IMR-90 (cell line): ENCODE data around the gene ISCA2. TPM values are rescaled to one million over a fixed set of nuclear protein-coding genes. Genes with fewer than 3 reads are reported as not detected.

Experiments
- ATAC-seq: fragments of 200-7000 bp; cut with Tn5 transposase; 2 replicates; pipeline ENCODE4 v1.9.1; 2020; ENCODE audit warnings: low read depth, mild to moderate bottlenecking, moderate library complexity
- BruUV-seq: library from RNA; stranded (reverse); fragments of 400-500 nt; replicated peaks from 2 replicates; lab custom pipeline; 2021; lab: Mats Ljungman, UMichigan
- CTCF ChIA-PET: fragments of 300-600 bp; formaldehyde crosslinking; extraction: SDS; loops from one replicate; lab custom pipeline; 2021; ENCODE audit warnings: antibody characterized with exemption; lab: Yijun Ruan, JAX
- POLR2A ChIA-PET: fragments of 300-600 bp; sonication (Branson Sonifier 250); formaldehyde crosslinking; loops from one replicate; lab custom pipeline; 2022; ENCODE audit warnings: antibody characterized with exemption; ENCODE audit not compliant: unreplicated experiment; lab: Charles Lee
- DNase-seq: peaks from one replicate; pipeline ENCODE4 v3.0.0; 2013
- H2AFZ ChIP-seq: replicated peaks from 2 replicates; pipeline ENCODE3; 2013; ENCODE audit warnings: low read length, mild to moderate bottlenecking; ENCODE audit not compliant: poor library complexity
- H2AK5ac ChIP-seq: 2 replicates; pipeline ENCODE4 v1.6.1; 2013; ENCODE audit warnings: low read depth, low read length, inconsistent platforms
- H2AK9ac ChIP-seq: replicated peaks from 2 replicates; pipeline ENCODE3; 2013; ENCODE audit warnings: mild to moderate bottlenecking, low read depth, low read length, moderate library complexity; ENCODE audit not compliant: poor library complexity
- H2BK120ac ChIP-seq: 2 replicates; pipeline ENCODE4 v1.6.1; 2013; ENCODE audit warnings: low read depth, low read length, inconsistent platforms
- H2BK15ac ChIP-seq: 3 replicates; pipeline ENCODE4 v1.6.1; 2013; ENCODE audit warnings: low read depth, low read length, inconsistent platforms
- H2BK20ac ChIP-seq: 2 replicates; pipeline ENCODE4 v1.6.1; 2013; ENCODE audit warnings: low read depth, mild to moderate bottlenecking, inconsistent platforms, low read length, moderate library complexity
- H2BK5ac ChIP-seq: 2 replicates; pipeline ENCODE4 v1.6.1; 2013; ENCODE audit warnings: mild to moderate bottlenecking, low read depth, low read length, inconsistent platforms; ENCODE audit not compliant: poor library complexity, severe bottlenecking
- H3K14ac ChIP-seq: replicated peaks from 2 replicates; pipeline ENCODE4 v1.6.1; 2013; ENCODE audit warnings: low read depth, low read length, inconsistent platforms
- H3K18ac ChIP-seq: 2 replicates; pipeline ENCODE4 v1.6.1; 2013; ENCODE audit warnings: low read depth, low read length, control low read depth
- H3K23ac ChIP-seq: 2 replicates; pipeline ENCODE4 v1.6.1; 2013; ENCODE audit warnings: low read depth, low read length, inconsistent platforms
- H3K27ac ChIP-seq: 2 replicates; pipeline ENCODE4 v1.5.1; 2013; ENCODE audit warnings: mild to moderate bottlenecking, control low read depth, low read length; ENCODE audit not compliant: insufficient read depth
- H3K27me3 ChIP-seq: 2 replicates; pipeline ENCODE4 v1.6.1; 2013; ENCODE audit warnings: low read length; ENCODE audit not compliant: control insufficient read depth, insufficient read depth
- H3K36me3 ChIP-seq: 2 replicates; pipeline ENCODE4 v1.6.1; 2013; ENCODE audit warnings: low read length, mixed read lengths; ENCODE audit not compliant: control insufficient read depth, insufficient read depth
- H3K4ac ChIP-seq: 2 replicates; pipeline ENCODE4 v1.6.1; 2013; ENCODE audit warnings: low read depth, low read length, inconsistent platforms
- H3K4me1 ChIP-seq: 2 replicates; pipeline ENCODE4 v1.6.1; 2013; ENCODE audit warnings: low read length, mixed read lengths; ENCODE audit not compliant: control insufficient read depth, insufficient read depth
- H3K4me2 ChIP-seq: 2 replicates; pipeline ENCODE4 v1.6.1; 2013; ENCODE audit warnings: low read depth, mild to moderate bottlenecking, control low read depth, low read length, moderate library complexity
- H3K4me3 ChIP-seq: 2 replicates; pipeline ENCODE4 v1.5.1; 2013; ENCODE audit warnings: low read depth, mild to moderate bottlenecking, control low read depth, low read length, moderate library complexity; ENCODE audit not compliant: insufficient read depth
- H3K56ac ChIP-seq: 2 replicates; pipeline ENCODE4 v1.6.1; 2013; ENCODE audit warnings: low read length, inconsistent platforms; ENCODE audit not compliant: insufficient read depth; ENCODE audit errors: extremely low read depth
- H3K79me1 ChIP-seq, 2 experiments: 2 replicates each; pipeline ENCODE4 v1.6.1; 2013; ENCODE audit warnings: low read length in 2 of 2, inconsistent platforms in 1 of 2, low read depth in 1 of 2
- H3K9ac ChIP-seq: 2 replicates; pipeline ENCODE4 v1.6.1; 2013; ENCODE audit warnings: low read depth, low read length, control low read depth
- H3K9me1 ChIP-seq: 2 replicates; pipeline ENCODE4 v1.6.1; 2013; ENCODE audit warnings: low read length, inconsistent platforms; ENCODE audit not compliant: insufficient read depth
- H3K9me3 ChIP-seq: 2 replicates; pipeline ENCODE4 v1.6.1; 2013; ENCODE audit warnings: low read length; ENCODE audit not compliant: control insufficient read depth, insufficient read depth
- H4K20me1 ChIP-seq: 2 replicates; pipeline ENCODE4 v1.6.1; 2013; ENCODE audit warnings: low read length, inconsistent platforms; ENCODE audit not compliant: insufficient read depth
- H4K5ac ChIP-seq: 2 replicates; pipeline ENCODE4 v1.6.1; 2013; ENCODE audit warnings: mild to moderate bottlenecking, low read depth, low read length, control low read depth
- H4K8ac ChIP-seq, 2 experiments: 2 replicates each; pipeline ENCODE4 v1.6.1; 2013; ENCODE audit warnings: low read depth in 2 of 2, low read length in 2 of 2, control low read depth in 1 of 2, inconsistent platforms in 1 of 2
- H4K91ac ChIP-seq: 2 replicates; pipeline ENCODE4 v1.6.1; 2013; ENCODE audit warnings: low read depth, low read length, inconsistent platforms; ENCODE audit not compliant: insufficient read depth
- RAD21 ChIP-seq: IDR thresholded peaks from 2 replicates; pipeline ENCODE4 v1.6.1; 2012; ENCODE audit warnings: low read length, improper control_type of control experiment
- RFX5 ChIP-seq: IDR thresholded peaks from 2 replicates; pipeline ENCODE4 v1.8.0; 2012; ENCODE audit warnings: low read depth, mild to moderate bottlenecking, low read length, moderate library complexity
- SMC3 ChIP-seq: fragments of 150-350 bp; IDR thresholded peaks from 2 replicates; pipeline ENCODE4 v1.6.1; 2016; ENCODE audit warnings: low read depth, mild to moderate bottlenecking, antibody characterized with exemption, low read length, moderate library complexity
- WGBS, 2 experiments: methylation state at CpG; one replicate each; pipeline versions ENCODE4 v1.1.5 to v1.1.7; 2013; ENCODE audit warnings: missing lambda C conversion rate in 2 of 2; ENCODE audit not compliant: insufficient read length in 1 of 2; ENCODE audit errors: extremely low coverage in 2 of 2; 5-methylcytosine and 5-hydroxymethylcytosine counted together
- dilution Hi-C: fragments of 300-500 bp; cut with HindIII; formaldehyde crosslinking; loops from one replicate; pipeline ENCODE4 v1.14.3; 2018; ENCODE audit warnings: low sequenced_read_pairs; ENCODE audit not compliant: unreplicated experiment
- in situ Hi-C: fragments of 300-500 bp; cut with MboI; formaldehyde crosslinking; loops from 3 replicates; pipeline ENCODE4 v1.14.3; 2019; ENCODE audit warnings: low sequenced_read_pairs, inconsistent platforms, mixed read lengths
- intact Hi-C: fragments of 100-400 bp; cut with micrococcal nuclease; formaldehyde crosslinking; loops from 2 replicates; pipeline ENCODE4 v1.10.0; 2022
- polyA plus RNA-seq, 3 experiments: library from polyadenylated mRNA; depleted of rRNA; stranded (reverse); fragments of >200 nt; gene quantifications; 2 replicates each; pipeline ENCODE4 v1.2.3, GENCODE V29; 2012; ENCODE audit warnings: low replicate concordance in 1 of 3
- total RNA-seq: library from RNA; depleted of rRNA; stranded (reverse); fragments of >200 nt; gene quantifications from 2 replicates; pipeline ENCODE4 v1.2.3, GENCODE V29; 2012
- TF ChIP-seq, protein P1 (sequence below): conservative IDR thresholded peaks from 2 replicates; pipeline ENCODE4 v1.5.1; 2012; ENCODE audit warnings: mild to moderate bottlenecking, low read depth, low read length, improper control_type of control experiment
- TF ChIP-seq, protein P2 (sequence below): fragments of 150-350 bp; IDR thresholded peaks from 2 replicates; pipeline ENCODE4 v1.6.1; 2016; ENCODE audit warnings: low read depth, mild to moderate bottlenecking, low read length, moderate library complexity, borderline replicate concordance

ISCA2 gene
- total and polyA plus RNA-seq, 2 of the 4 experiments (the other 2 are of a cell fraction), result 5.4 to 25.7 TPM

DNA sequence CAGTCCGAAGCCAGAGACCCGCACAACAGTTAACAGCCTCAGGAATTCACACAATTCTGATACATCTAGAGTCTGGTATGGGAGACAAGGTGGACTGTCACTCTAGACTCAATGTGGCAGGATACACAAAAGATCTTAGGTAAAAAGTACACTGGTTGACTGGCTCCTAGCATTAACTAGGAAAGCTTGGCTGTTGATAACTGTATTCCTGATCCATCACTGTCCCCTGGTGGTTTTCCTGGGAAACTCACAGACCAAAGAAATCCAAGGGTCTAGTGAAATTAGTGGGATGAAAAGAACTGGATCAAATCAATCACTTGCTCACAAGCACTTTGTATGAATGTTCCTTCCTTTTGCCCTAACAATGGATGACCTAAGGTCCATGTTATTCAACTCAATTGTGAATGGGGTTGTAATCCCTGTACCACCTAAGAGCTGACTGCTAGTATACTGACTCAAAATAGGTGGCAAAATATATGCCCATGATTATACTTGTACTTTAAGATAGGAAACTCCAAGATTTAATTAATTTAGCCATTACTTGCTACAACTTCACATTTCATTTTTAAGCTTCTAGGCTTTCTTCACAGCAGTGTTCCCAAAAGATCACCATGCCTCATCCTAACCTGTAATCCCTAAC is 14.4 kb upstream of the ISCA2 start:
- H2BK20ac ChIP-seq, result no peak overlapping the region
- intact Hi-C loops, result loop anchor here (1.0 to 10.0 kb wide), 3 partner anchors 117 to 364 kb away; no protein-coding TSS in a partner anchor
- H4K5ac ChIP-seq, result no peak overlapping the region
- no CpG with 5 or more reads among the region's 2 CpGs for WGBS, 2 experiments
- no peak overlapping the region for H3K14ac ChIP-seq
- H3K4me3 ChIP-seq, result no peak overlapping the region
- DNase-seq (peak; percentile 42), ATAC-seq (peak; percentile 53)
- ChIA-PET CTCF (interaction anchor here (0.7 to 1.0 kb wide), 2 partner anchors 13 to 21 kb away, joined by 3 read pairs; no protein-coding TSS in a partner anchor), POLR2A (interaction anchor here (0.5 kb wide), 1 partner anchor 57 kb away, joined by 3 read pairs; no protein-coding TSS in a partner anchor)
- no peak overlapping the region for H2BK15ac ChIP-seq
- H2AFZ ChIP-seq, result no peak overlapping the region
- no peak overlapping the region for H4K91ac ChIP-seq
- no peaks in the 10 kb centered on the region; a peak in 1 of 4 replicates for H3K79me1 ChIP-seq
- no peak overlapping the region for H2AK9ac ChIP-seq
- H3K9me1 ChIP-seq, result peaks cover 5% of the 10 kb centered on the region; the same call in 1 of the 2 replicates
- peaks cover 11% of the 10 kb centered on the region for H3K4me1 ChIP-seq
- H3K9me3 ChIP-seq, result no peaks in the 10 kb centered on the region
- H2BK120ac ChIP-seq, result no peak overlapping the region
- no peak overlapping the region for H3K4ac ChIP-seq
- no peak overlapping the region for H4K8ac ChIP-seq
- dilution Hi-C loops, result no loop called here
- BruUV-seq, result no TSS peak
- H3K9ac ChIP-seq, result no peak overlapping the region
- H3K23ac ChIP-seq, result no peak overlapping the region
- no peak overlapping the region for H2AK5ac ChIP-seq
- in situ Hi-C loops, result no loop called here
- H4K20me1 ChIP-seq, result no peaks in the 10 kb centered on the region
- H3K18ac ChIP-seq, result no peak overlapping the region
- no peak overlapping the region for H3K56ac ChIP-seq
- peaks cover 13% of the 10 kb centered on the region for H3K36me3 ChIP-seq
- no peak overlapping the region for H3K27ac ChIP-seq
- TF ChIP-seq SMC3, result peak; percentile 93
- no peak for TF ChIP-seq RFX5
- TF ChIP-seq, protein P1, sequence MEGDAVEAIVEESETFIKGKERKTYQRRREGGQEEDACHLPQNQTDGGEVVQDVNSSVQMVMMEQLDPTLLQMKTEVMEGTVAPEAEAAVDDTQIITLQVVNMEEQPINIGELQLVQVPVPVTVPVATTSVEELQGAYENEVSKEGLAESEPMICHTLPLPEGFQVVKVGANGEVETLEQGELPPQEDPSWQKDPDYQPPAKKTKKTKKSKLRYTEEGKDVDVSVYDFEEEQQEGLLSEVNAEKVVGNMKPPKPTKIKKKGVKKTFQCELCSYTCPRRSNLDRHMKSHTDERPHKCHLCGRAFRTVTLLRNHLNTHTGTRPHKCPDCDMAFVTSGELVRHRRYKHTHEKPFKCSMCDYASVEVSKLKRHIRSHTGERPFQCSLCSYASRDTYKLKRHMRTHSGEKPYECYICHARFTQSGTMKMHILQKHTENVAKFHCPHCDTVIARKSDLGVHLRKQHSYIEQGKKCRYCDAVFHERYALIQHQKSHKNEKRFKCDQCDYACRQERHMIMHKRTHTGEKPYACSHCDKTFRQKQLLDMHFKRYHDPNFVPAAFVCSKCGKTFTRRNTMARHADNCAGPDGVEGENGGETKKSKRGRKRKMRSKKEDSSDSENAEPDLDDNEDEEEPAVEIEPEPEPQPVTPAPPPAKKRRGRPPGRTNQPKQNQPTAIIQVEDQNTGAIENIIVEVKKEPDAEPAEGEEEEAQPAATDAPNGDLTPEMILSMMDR, result peak; percentile 93
- TF ChIP-seq, protein P2, sequence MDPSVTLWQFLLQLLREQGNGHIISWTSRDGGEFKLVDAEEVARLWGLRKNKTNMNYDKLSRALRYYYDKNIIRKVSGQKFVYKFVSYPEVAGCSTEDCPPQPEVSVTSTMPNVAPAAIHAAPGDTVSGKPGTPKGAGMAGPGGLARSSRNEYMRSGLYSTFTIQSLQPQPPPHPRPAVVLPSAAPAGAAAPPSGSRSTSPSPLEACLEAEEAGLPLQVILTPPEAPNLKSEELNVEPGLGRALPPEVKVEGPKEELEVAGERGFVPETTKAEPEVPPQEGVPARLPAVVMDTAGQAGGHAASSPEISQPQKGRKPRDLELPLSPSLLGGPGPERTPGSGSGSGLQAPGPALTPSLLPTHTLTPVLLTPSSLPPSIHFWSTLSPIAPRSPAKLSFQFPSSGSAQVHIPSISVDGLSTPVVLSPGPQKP, result no peak
- TF ChIP-seq RAD21, result peak; percentile 95
- no peak overlapping the region for H3K4me2 ChIP-seq
- H2BK5ac ChIP-seq, result no peak overlapping the region
- no peaks in the 10 kb centered on the region for H3K27me3 ChIP-seq
